Activated CD8-positive, alpha-beta T cell treated with anti-CD3 and anti-CD28 coated beads, Interleukin-2, amount 10 ng/mL, durations not matched to agents 7 days and 5 days (primary cell): Measurements from ENCODE around the gene MAGEA3. TPM values are rescaled to one million over a fixed set of nuclear protein-coding genes. Genes with fewer than 3 reads are reported as not detected.
"Not testable (repeated sequence)": the region's sequence is repeated elsewhere in the genome, so short reads cannot be mapped to it uniquely, and the experiment has no call there.

Experiments used
- ATAC-seq: fragments of 150-1000 bp; cut with Tn5 transposase; one replicate; pipeline ENCODE4 v1.10.0; 2021; ENCODE audit warnings: moderate library complexity
- CTCF ChIA-PET: fragments of 350-600 bp; sonication (Branson Sonifier 250); formaldehyde crosslinking; loops from one replicate; lab custom pipeline; 2021; ENCODE audit warnings: antibody characterized with exemption; lab: Charles Lee
- POLR2A ChIA-PET: fragments of 350-600 bp; sonication (Branson Sonifier 250); formaldehyde crosslinking; loops from one replicate; lab custom pipeline; 2021; ENCODE audit warnings: antibody characterized with exemption; lab: Charles Lee
- DNase-seq: peaks from one replicate; pipeline ENCODE4 v3.0.0-alpha.2; 2020
- H3K27ac Mint-ChIP-seq: one replicate; pipeline ENCODE4 v1.8.0; 2021; ENCODE audit warnings: mild to moderate bottlenecking, mixed read lengths
- H3K27me3 Mint-ChIP-seq: one replicate; pipeline ENCODE4 v1.8.0; 2021; ENCODE audit warnings: low read depth, mixed read lengths
- H3K36me3 Mint-ChIP-seq: one replicate; pipeline ENCODE4 v1.8.0; 2021; ENCODE audit warnings: low read depth, mixed read lengths
- H3K4me1 Mint-ChIP-seq: one replicate; pipeline ENCODE4 v1.8.0; 2021; ENCODE audit warnings: low read depth, mixed read lengths
- H3K4me3 Mint-ChIP-seq: one replicate; pipeline ENCODE4 v1.8.0; 2021; ENCODE audit warnings: mild to moderate bottlenecking, mixed read lengths
- H3K9me3 Mint-ChIP-seq: one replicate; pipeline ENCODE4 v1.8.0; 2022; ENCODE audit warnings: mixed read lengths; ENCODE audit not compliant: insufficient read depth
- total RNA-seq, 2 experiments: library from RNA; stranded (reverse); gene quantifications; one replicate each; pipeline ENCODE4 v1.2.3, GENCODE V29; 2021

MAGEA3 gene, protein sequence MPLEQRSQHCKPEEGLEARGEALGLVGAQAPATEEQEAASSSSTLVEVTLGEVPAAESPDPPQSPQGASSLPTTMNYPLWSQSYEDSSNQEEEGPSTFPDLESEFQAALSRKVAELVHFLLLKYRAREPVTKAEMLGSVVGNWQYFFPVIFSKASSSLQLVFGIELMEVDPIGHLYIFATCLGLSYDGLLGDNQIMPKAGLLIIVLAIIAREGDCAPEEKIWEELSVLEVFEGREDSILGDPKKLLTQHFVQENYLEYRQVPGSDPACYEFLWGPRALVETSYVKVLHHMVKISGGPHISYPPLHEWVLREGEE
- not detected for total RNA-seq

DNA sequence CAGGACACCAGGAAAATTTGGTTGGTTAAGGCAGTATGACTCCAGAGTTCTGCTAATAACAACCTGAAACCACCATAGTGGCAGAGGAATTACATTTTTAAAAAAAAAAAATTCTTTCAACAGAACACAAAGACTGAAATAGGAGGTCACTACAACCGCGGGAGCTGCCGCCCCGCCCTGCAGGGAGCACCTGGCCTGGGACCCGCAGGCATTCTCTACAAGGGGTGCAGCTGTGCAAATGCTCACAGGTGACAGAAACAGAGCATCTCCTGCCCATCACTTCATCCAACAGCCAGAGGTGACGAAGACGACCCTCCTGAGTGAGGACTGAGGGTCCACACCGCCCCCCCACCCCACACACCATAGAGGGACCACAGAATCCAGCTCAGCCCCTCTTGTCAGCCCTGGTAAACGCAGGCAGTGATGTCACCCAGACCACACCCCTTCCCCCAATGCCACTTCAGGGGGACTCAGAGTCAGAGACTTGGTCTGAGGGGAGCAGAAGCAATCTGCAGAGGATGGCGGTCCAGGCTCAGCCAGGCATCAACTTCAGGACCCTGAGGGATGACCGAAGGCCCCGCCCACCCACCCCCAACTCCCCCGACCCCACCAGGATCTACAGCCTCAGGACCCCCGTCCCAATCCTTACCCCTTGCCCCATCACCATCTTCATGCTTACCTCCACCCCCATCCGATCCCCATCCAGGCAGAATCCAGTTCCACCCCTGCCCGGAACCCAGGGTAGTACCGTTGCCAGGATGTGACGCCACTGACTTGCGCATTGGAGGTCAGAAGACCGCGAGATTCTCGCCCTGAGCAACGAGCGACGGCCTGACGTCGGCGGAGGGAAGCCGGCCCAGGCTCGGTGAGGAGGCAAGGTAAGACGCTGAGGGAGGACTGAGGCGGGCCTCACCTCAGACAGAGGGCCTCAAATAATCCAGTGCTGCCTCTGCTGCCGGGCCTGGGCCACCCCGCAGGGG is at the start of gene MAGEA3:
MAGEA3 (plus strand) TSS at position 843 of the 980 bp plus-strand sequence. CDS start 2,039 bp downstream, outside the sequence.
- H3K4me1 Mint-ChIP-seq, H3K27ac Mint-ChIP-seq, H3K36me3 Mint-ChIP-seq, CTCF ChIA-PET, H3K9me3 Mint-ChIP-seq, DNase-seq, H3K27me3 Mint-ChIP-seq, POLR2A ChIA-PET, ATAC-seq, H3K4me3 Mint-ChIP-seq: not testable (repeated sequence)

DNA sequence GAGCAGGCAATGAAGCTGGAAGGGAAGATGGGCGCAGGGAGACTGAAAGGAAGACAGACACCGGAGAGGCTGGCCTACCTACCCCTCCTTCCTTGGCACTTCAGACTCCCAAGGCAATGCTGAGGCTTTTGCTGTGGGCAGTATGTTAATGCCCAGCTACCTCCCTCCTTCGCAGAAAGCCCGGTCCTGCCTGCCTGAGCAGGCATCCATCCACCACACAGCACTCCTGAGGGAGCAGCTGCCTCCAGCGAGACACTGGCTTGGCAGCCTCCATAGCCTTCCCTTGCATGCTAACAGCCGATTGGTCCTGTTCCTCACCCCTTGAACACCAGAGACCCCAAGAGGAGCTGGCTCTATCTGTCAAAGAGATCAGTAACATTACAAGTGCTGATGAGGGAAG is 46.5 kb upstream of the MAGEA3 start:
- CTCF ChIA-PET: no interaction called here

DNA sequence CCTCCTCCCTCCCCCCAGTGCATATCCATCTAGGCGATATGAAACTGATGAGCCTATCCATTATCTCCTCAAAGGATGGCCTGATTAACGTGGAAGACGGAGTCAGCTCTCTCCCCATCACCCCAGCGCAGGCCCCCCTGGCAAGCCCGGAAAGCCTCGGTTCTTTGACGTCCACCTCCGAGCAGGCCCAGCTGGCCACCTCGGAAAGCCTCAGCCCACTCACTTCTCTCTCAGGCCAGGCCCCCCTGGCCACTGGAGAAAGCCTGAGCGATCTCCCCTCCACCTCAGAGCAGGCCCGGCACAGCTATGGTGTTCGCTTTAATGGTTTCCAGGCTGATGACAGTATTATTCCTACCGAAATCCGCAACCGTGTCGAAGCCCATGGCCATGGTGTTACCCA is 46.1 kb upstream of the MAGEA3 start:
- H3K27ac Mint-ChIP-seq: no peak overlapping the region
- ChIA-PET CTCF (no interaction called here), POLR2A (no interaction called here)
- no peak overlapping the region for H3K4me3 Mint-ChIP-seq
- DNase-seq (no peak), ATAC-seq (no peak)
- H3K27me3 Mint-ChIP-seq: no peaks in the 10 kb centered on the region
- H3K36me3 Mint-ChIP-seq: no peaks in the 10 kb centered on the region
- no peaks in the 10 kb centered on the region for H3K4me1 Mint-ChIP-seq
- H3K9me3 Mint-ChIP-seq: no peaks in the 10 kb centered on the region

More for the DNA sequence above, 46.5 kb upstream of the MAGEA3 start:
- Mint-ChIP-seq H3K4me1 (no peaks in the 10 kb centered on the region), H3K4me3 (no peak overlapping the region), H3K9me3 (no peaks in the 10 kb centered on the region), H3K27ac (no peak overlapping the region), H3K36me3 (no peaks in the 10 kb centered on the region), H3K27me3 (no peaks in the 10 kb centered on the region)
- POLR2A ChIA-PET: no interaction called here
- no peak for DNase-seq
- no peak for ATAC-seq

DNA sequence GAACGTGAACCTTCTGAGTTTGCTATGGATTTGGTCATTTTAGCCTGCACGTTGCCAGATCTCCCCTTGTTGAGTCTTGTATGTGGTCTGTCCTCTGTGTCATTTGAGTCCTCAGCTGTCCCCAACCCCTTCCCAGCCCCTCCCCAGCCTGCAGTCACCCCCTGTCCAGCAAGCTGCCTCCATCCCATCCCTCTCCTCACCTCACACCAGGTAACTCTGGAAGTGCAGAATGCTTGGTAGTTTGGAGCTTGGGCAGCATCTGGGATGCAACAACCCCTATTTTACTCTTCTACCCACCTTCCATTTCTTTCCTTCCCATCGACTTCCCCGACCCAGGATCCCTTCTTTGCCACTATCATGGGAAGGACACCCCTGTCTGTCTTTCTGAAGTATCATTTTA is 42.5 kb upstream of the MAGEA3 start:
- Mint-ChIP-seq H3K27me3 (no peaks in the 10 kb centered on the region), H3K36me3 (no peaks in the 10 kb centered on the region), H3K4me3 (no peak overlapping the region), H3K4me1 (no peaks in the 10 kb centered on the region), H3K9me3 (no peaks in the 10 kb centered on the region), H3K27ac (no peak overlapping the region)
- ChIA-PET POLR2A (no interaction called here), CTCF (no interaction called here)
- ATAC-seq (no peak), DNase-seq (no peak)

DNA sequence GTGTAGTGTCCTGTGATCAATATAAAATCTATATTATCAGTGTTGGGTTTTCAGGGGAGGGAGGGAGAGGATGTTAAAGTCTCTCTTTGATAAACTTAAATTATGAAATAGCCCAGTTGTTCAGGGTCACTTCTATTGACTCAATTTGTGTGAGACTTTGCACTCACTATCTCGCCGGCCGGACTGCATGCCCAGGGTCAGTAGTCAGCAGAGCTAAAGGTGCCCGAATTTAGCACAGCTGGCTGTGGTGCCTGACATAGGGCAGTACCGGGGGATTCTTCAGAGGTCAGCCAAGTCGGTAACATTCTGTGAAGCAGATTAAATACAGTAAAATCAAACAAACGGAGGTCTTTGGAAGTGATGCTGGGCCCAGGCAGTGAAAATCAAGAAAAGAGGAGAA is 41.7 kb upstream of the MAGEA3 start:
- POLR2A ChIA-PET: no interaction called here
- Mint-ChIP-seq H3K9me3 (no peaks in the 10 kb centered on the region), H3K4me3 (no peak overlapping the region), H3K4me1 (no peaks in the 10 kb centered on the region), H3K27me3 (no peaks in the 10 kb centered on the region), H3K27ac (no peak overlapping the region), H3K36me3 (no peaks in the 10 kb centered on the region)
- no peak for DNase-seq
- ATAC-seq: no peak
- CTCF ChIA-PET: no interaction called here

DNA sequence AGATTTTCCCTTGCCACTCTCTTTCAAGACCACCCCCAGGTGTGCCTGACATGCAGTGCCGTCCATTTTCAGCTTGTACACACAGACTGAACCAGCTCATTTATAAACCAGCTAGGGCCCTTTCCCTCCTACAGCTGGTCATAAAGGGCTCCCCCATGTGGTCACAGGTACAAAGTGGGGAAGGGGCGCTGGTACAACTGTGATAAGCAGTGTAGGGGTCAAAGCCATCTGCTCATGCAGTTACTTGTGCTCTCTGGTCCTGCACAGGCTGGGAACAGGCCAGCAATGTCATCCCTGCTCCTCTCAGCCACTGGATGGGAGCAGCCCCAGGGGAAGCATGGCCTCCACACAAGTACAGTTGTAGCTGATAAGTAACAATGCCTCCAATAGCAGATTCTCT is 40.3 kb upstream of the MAGEA3 start:
- ChIA-PET POLR2A (no interaction called here), CTCF (no interaction called here)
- H3K27ac Mint-ChIP-seq: no peak overlapping the region
- H3K4me3 Mint-ChIP-seq: no peak overlapping the region
- H3K27me3 Mint-ChIP-seq: no peaks in the 10 kb centered on the region
- H3K36me3 Mint-ChIP-seq: no peaks in the 10 kb centered on the region
- DNase-seq (no peak), ATAC-seq (no peak)
- no peaks in the 10 kb centered on the region for H3K9me3 Mint-ChIP-seq
- H3K4me1 Mint-ChIP-seq: no peaks in the 10 kb centered on the region

DNA sequence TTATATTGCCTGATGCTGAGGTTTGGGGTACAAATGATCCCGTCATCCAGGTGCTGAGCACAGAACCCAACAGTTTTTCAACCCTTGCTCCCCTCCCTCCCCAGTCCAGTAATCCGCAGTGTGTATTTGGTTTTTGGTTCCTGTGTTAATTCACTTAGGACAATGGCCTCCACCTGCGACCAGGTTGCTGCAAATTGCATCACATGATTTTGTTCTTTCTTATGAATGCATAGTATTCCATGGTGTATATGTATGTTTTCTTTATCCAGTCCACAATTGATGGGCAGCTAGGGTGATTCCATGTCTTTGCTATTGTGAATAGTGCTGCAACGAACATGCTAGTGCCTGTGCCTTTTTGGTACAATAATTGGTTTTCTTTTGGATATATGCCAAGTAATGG is 35.5 kb upstream of the MAGEA3 start:
- H3K36me3 Mint-ChIP-seq: no peaks in the 10 kb centered on the region
- CTCF ChIA-PET: no interaction called here
- H3K27me3 Mint-ChIP-seq: no peaks in the 10 kb centered on the region
- POLR2A ChIA-PET: no interaction called here
- H3K4me3 Mint-ChIP-seq: no peak overlapping the region
- ATAC-seq (no peak), DNase-seq (no peak)
- no peak overlapping the region for H3K27ac Mint-ChIP-seq
- no peaks in the 10 kb centered on the region for H3K9me3 Mint-ChIP-seq
- H3K4me1 Mint-ChIP-seq: no peaks in the 10 kb centered on the region

DNA sequence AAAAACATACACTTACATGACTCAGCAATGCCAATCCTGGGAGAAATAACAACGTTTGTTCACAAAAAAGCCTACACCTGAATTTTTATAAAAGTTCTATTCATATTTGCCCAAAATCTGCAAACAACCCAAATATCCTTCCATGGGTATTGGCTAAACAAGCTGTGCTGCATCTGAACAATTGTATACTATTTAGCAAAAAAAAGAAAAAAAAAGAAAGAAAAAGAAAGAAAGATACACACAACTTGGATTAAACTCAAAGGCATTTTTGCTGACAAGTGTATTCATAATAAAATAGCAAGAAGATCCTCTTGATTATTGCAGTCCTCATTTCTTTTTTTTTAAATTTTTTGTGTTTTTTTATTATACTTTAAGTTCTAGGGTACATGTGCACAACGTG is 24.5 kb upstream of the MAGEA3 start:
- H3K4me3 Mint-ChIP-seq: no peak overlapping the region
- no peak for ATAC-seq

DNA sequence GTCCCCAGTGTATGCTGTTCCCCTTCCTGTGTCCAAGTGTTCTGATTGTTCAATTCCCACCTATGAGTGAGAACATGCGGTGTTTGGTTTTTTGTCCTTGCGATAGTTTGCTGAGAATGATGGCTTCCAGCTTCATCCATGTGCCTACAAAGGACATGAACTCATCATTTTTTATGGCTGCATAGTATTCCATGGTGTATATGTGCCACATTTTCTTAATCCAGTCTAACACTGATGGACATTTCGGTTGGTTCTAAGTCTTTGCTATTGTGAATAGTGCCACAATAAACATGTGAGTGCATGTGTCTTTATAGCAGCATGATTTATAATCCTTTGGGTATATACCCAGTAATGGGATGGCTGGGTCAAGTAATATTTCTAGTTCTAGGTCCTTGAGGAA is 23.9 kb upstream of the MAGEA3 start:
- H3K27me3 Mint-ChIP-seq, CTCF ChIA-PET, ATAC-seq, H3K4me3 Mint-ChIP-seq, POLR2A ChIA-PET, H3K27ac Mint-ChIP-seq, DNase-seq, H3K36me3 Mint-ChIP-seq, H3K9me3 Mint-ChIP-seq, H3K4me1 Mint-ChIP-seq: not testable (repeated sequence)

More for the DNA sequence above, 24.5 kb upstream of the MAGEA3 start:
- no peaks in the 10 kb centered on the region for H3K27me3 Mint-ChIP-seq
- no peaks in the 10 kb centered on the region for H3K36me3 Mint-ChIP-seq
- no peak overlapping the region for H3K27ac Mint-ChIP-seq
- DNase-seq: no peak
- CTCF ChIA-PET: no interaction called here
- POLR2A ChIA-PET: no interaction called here
- H3K9me3 Mint-ChIP-seq: no peaks in the 10 kb centered on the region
- no peaks in the 10 kb centered on the region for H3K4me1 Mint-ChIP-seq

DNA sequence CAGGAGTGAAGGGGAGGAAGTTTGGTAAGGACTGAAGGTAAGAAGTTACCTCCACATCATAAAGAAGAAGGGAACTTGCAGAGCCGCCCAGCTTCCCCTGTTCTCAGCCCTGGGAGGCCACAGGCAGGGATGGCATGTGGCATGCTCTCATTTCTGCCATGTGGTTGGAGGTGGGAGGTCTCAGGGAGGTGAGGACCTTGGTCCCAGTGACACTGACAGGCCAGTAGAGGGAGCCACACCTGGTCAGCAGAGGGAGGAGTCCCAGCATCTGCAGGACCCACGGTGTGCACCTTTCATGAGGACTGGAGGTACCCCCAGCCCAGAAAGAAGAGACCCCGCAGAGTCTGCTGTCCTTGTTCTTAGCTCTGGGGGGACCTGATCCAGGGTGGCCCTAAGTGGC is 17.6 kb upstream of the MAGEA3 start:
- DNase-seq, H3K27me3 Mint-ChIP-seq, CTCF ChIA-PET, ATAC-seq, H3K4me1 Mint-ChIP-seq, POLR2A ChIA-PET, H3K9me3 Mint-ChIP-seq, H3K4me3 Mint-ChIP-seq, H3K36me3 Mint-ChIP-seq, H3K27ac Mint-ChIP-seq: not testable (repeated sequence)

DNA sequence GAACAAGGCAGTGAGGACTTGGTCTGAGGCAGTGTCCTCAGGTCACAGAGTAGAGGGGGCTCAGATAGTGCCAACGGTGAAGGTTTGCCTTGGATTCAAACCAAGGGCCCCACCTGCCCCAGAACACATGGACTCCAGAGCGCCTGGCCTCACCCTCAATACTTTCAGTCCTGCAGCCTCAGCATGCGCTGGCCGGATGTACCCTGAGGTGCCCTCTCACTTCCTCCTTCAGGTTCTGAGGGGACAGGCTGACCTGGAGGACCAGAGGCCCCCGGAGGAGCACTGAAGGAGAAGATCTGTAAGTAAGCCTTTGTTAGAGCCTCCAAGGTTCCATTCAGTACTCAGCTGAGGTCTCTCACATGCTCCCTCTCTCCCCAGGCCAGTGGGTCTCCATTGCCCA is 1.8 kb downstream of the MAGEA3 start:
- ATAC-seq: not testable (repeated sequence)

DNA sequence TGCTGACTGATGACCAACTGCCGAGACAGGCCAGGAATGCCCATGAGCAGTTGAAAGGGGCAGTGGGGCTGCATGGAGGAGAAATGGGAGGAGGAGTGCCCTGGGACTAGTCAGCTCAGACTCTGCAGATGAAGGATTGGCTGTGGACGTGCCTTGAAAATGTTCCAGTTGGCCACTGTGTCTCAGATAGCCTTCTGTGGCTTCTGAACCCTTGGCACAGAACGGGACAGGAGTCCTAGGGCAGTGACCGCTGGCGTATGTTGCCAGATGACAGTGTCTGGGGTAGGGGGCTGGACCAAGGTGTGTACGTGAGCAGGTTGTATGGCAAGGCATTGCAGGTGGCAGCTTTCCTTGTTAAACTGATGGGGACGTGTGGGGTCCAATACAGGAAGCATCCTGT is 7.9 kb downstream of the MAGEA3 start:
- CTCF ChIA-PET, H3K4me3 Mint-ChIP-seq, ATAC-seq, H3K27me3 Mint-ChIP-seq, H3K36me3 Mint-ChIP-seq, H3K9me3 Mint-ChIP-seq, POLR2A ChIA-PET, H3K4me1 Mint-ChIP-seq, DNase-seq, H3K27ac Mint-ChIP-seq: not testable (repeated sequence)

More for the DNA sequence above, 1.8 kb downstream of the MAGEA3 start:
- CTCF ChIA-PET, POLR2A ChIA-PET, H3K4me1 Mint-ChIP-seq, H3K4me3 Mint-ChIP-seq, DNase-seq, H3K36me3 Mint-ChIP-seq, H3K9me3 Mint-ChIP-seq, H3K27me3 Mint-ChIP-seq, H3K27ac Mint-ChIP-seq: not testable (repeated sequence)
